GM13977 (cell line): ENCODE measurements around the gene COQ8B.

ENCODE experiments used
- DNase-seq: peaks from one replicate; pipeline ENCODE4 v3.0.0; 2012; ENCODE audit warnings: low spot score
- in situ Hi-C: fragments of 300-500 bp; cut with MboI; formaldehyde crosslinking; loops from one replicate; pipeline ENCODE4 v1.12.0; 2022; ENCODE audit warnings: low sequenced_read_pairs, low pct_unique_long_range_greater_than_20kb, mixed read lengths, inconsistent platforms; ENCODE audit not compliant: unreplicated experiment
- TF ChIP-seq, protein P1 (sequence below): IDR thresholded peaks from 2 replicates; pipeline ENCODE4 v1.5.1; 2012; ENCODE audit warnings: mild to moderate bottlenecking, control low read depth; ENCODE audit not compliant: insufficient read depth; ENCODE audit errors: extremely low read depth, missing control alignments

COQ8B gene

GRCh38 chr19:40742477-40742876 lies 25.8 kb upstream of the COQ8B start:
- TF ChIP-seq, protein P1, sequence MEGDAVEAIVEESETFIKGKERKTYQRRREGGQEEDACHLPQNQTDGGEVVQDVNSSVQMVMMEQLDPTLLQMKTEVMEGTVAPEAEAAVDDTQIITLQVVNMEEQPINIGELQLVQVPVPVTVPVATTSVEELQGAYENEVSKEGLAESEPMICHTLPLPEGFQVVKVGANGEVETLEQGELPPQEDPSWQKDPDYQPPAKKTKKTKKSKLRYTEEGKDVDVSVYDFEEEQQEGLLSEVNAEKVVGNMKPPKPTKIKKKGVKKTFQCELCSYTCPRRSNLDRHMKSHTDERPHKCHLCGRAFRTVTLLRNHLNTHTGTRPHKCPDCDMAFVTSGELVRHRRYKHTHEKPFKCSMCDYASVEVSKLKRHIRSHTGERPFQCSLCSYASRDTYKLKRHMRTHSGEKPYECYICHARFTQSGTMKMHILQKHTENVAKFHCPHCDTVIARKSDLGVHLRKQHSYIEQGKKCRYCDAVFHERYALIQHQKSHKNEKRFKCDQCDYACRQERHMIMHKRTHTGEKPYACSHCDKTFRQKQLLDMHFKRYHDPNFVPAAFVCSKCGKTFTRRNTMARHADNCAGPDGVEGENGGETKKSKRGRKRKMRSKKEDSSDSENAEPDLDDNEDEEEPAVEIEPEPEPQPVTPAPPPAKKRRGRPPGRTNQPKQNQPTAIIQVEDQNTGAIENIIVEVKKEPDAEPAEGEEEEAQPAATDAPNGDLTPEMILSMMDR, result no peak
- no peak for DNase-seq
- in situ Hi-C loops, result no loop called here

DNA sequence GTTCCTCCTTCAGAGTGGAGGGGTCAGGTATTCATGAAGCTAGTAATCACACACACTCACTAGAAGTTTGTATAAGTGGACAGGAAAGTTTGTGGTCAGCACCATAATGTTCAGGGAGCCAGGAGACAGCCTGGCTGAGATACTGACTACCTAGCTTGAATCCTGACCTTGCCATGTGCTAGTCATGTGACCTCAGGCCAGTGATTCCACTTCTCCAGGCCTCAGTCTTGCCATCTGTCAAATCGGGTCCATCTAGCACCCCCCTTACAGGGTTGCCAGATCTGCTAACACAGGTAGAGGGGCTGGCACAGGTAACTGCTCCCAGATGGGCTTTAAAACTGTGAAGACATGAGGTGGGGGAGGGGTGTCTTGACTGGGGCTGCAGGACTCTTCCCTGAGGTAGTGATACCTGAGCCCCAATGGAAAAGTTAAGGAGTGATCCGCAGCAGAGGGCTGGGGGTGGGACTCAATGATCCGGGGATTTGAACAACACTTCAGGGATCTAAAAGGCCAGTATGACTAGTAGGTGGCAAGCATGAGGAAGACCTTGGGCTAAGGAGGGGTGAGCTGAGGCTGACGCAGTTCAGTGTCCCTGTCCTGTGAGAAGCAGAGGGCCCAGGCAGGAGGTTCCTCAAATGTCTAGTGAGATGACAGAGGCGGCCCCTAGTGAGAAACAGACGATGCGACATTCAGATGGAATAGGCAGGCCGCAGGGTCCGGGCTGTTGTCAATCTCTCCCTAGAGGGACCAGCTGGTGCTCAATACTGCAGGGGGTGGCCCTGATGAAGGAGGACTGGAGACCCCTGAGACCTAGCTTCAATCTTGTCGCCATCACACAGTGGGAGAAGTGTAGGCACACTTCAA lies 25.1 kb upstream of the COQ8B start:
- TF ChIP-seq, protein P1, result no peak
- in situ Hi-C loops, result no loop called here
- no peak for DNase-seq

GRCh38 chr19:40740747-40741146 lies 24.1 kb upstream of the COQ8B start:
- no peak for DNase-seq
- in situ Hi-C loops, result no loop called here
- TF ChIP-seq, protein P1, result no peak

- DNase-seq, result no peak
Measured at GRCh38 chr19:40739871-40740703, 23.4 kb upstream of the COQ8B start.

GRCh38 chr19:40739030-40739839 lies 22.5 kb upstream of the COQ8B start:
- in situ Hi-C loops, result no loop called here
- TF ChIP-seq, protein P1, result no peak
- no peak for DNase-seq

More at GRCh38 chr19:40739871-40740703, 23.4 kb upstream of the COQ8B start:
- TF ChIP-seq, protein P1, result no peak
- in situ Hi-C loops, result no loop called here

- in situ Hi-C loops, result no loop called here
- no peak for DNase-seq
- TF ChIP-seq, protein P1, result no peak
Measured at GRCh38 chr19:40737102-40737644, 20.5 kb upstream of the COQ8B start.
